ENCODE data around the gene FAM240B.

The FAM240B gene

DNA sequence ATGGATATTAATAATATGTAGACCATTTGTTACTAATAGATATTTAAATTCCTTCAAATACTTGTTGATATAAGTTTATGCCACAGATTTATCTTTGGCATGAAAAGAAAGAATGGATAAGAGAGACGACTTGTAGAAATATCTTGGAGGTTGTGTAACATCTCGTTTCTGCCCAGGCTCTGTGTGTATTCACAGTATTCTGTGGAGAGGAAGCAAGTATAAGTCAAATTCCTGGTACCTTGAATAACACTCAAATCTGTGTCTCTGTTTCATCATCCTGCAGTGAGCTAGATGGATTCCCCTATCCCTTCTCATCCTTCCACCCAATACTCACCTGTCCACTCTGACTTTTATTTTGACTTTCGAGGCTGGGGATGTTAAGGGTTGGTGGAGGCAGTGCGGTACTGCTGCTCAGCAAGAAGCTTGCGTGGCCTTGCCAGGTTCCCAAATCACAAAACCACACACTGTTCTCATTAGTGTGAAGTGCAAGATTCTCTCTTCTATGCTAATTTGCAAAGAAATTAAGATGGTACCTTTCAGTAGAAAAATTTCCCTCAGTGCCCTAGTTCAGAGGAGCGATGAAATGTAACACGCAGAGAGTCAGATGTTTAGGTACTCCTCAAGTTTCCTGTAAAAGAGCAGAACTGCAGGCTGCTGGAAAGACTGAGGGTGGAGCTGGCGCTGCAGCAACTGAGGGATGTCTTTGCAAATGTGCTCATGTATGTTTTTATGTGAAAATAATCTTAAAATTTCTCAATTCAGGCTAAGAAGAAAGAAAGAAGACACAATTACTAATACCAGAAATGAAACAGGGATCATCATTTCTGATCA, 57.0 kb downstream of the FAM240B start:
- DNase-seq = no peak

DNA sequence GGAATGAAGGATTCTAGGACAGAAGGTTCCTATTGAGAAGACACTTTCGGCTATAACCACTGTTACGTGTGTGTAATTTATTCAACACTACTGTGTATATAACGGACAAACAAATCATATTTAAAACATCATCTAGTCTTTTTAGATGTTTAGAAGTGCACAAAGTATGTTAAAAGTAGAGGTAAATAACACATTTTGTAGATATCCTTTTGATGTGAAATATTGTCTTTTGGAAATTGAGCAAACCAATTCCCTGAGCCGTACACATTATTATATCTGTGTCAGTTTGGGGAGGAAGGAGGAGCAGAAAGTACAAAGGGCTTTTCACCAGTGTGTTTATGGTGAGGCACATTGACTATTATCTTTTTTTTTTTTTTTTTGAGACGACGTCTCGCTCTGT, 60.4 kb downstream of the FAM240B start:
- no peak for DNase-seq

DNA sequence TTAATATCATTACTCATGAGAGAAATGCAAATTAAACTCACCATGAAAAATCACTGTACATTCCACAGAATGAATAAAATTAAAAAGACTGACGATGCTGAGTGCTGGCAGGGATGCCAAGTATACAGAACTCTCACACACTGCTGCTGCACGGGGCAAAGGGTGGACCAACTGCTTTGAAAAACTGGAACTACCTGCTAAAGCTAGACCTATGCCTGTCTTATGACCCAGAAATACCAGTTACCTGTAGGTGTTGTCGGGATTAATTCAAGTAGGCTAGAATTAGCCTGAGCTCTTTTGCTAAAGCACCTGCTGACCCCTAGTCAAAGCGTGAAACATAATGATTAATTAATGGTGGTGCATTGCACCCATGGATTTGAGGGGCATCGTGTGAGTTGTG, 63.0 kb downstream of the FAM240B start:
- DNase-seq = no peak

DNA sequence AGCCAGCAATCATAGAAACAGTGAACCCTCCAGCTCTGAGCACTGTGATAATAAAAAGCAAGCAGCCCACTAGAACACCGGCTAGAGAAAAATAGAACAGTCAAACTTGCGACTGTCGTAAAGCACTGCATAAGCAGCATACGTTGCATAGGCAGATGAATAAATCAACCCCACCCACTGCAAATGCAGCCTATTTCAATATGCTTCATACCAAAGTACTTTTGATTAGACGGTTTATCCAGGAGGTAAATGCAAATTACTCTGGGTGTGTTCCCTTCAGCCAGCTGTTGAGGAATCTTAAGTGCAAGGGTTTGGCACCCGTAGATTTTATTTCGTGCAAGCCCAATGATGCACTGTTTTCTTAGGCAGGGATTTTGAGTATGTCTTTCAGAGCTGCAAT, 67.4 kb downstream of the FAM240B start:
- no peak for DNase-seq

DNA sequence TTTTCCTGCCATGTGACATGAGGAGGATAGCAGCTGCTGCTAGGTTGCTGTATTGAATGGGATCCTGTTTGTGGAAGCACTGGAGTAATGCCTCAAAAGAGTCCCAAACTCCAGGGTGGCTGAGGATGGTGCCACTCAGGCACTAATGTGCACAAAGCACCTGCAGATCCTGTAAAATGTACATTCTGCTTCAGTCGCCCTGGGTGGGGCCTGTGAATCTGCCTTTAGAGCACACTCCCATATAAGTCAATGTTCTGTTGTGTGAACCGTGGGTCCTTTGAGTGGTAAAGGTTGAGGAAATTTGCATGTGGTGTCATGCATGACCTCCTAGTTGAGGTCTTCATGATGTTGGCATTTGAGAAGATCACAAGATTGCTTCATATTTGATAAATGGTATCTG, 67.9 kb downstream of the FAM240B start:
- no peak for DNase-seq

DNA sequence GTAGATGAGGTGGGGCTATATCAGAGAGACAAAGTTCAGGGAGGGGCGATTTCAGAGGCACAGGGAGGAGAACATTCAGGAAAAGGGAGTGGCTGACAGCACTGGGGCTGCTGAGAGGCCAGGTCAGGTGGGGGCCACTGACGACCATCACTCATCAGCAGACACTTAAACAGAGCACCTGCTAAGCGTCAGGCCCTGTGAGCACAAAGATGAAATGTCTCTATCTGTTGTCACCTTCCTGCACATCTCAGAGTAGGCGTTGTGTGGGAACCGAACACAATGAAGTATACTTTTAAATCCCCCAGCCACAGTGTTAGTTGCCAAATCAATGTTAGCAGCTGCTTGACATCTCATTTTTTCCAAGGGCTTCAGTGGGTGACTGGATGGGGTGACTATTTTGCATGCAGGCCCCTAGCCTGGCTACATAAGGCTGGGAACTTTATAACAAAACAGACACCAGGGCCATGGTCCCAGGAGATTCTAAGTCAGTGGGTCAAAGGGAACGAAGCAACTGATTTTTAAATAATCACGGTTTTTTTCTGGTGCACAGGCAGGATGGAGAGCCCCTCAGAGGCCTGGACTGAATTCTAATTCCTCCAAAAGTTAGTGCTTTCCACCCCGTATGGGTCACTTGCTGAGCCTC, 68.4 kb downstream of the FAM240B start:
- no peak for DNase-seq

DNA sequence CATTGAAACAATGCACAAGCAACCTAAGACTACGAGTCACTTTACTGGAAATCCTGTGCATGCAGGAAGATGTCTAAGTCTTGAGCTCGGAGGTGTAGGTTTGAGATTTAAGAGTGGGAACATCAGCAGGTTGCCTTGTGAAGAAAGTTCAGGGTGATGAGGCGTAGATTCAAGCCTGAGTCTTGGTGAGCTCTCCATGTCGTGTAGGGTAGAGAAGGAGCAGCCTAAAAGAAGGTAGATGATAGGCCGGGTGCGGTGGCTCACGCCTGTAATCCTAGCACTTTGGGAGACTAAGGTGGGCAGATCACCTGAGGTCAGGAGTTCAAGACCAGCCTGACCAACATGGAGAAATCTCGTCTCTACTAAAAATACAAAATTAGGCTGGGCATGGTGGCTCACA, 69.4 kb downstream of the FAM240B start:
- DNase-seq = no peak

DNA sequence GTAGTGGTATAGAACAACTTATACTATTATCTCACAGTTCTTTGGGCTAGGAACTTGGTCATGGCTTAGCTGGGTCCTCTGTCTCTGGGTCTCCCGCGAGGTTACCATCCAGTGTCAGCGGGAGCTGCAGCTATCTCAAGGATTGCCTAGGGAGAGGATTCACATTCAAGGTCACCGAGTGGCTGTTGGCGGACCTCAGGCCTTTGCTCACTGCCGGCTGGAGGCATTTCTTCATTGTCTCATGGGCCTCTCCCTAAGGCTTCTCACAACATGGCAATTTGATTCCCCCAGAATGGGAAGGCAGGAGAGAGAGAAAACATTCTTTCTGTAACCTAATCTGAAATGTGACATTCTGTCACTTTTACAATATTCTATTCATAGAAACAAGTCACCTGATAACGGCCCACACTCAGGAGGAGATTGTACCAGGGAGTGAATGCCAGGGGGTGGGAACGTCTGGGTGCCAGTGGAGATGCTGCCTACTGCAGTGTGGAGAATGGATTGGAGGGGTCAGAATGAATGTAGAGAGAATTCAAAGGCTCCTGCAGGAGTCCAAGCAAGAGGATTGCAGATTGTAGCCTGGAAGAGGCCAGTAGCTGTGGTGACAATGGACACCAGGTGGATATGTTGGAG, 70.1 kb downstream of the FAM240B start:
- no peak for DNase-seq

DNA sequence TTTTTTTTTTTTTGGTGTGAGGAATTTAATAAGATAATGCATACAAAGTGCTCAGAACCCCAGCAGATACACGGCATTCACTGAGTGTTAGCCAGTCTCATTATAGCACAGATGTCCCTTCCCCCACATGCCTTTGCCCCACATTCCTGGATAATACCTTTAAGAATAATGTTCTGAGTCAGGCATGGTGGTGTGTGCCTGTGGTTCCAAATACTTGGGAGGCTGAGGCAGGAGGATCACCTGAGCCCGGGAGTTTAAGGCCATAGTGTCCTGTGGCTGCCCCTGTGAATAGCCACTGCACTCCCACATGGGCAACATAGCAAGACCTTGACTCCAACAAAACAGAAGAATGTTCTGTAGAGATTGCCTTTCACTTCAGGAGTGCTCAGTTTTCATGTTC, 75.3 kb downstream of the FAM240B start:
- DNase-seq = no peak
